MM.1S (cell line): ENCODE results near the gene ZNF675.

ENCODE experiments used
- DNase-seq: peaks from one replicate; pipeline ENCODE4 v3.0.0-alpha.2; 2015
- H2AFZ ChIP-seq: fragments of 300-600 bp; sonication (generic); 2 replicates; pipeline ENCODE4 v1.6.0; 2016; ENCODE audit warnings: antibody characterized with exemption, low read length
- H3F3A ChIP-seq: fragments of 300-600 bp; sonication (generic); 2 replicates; pipeline ENCODE4 v1.6.1; 2016; ENCODE audit warnings: mild to moderate bottlenecking, antibody characterized with exemption, low read length, moderate library complexity, mixed read lengths; ENCODE audit not compliant: insufficient read depth
- H3K27ac ChIP-seq: fragments of 300-600 bp; sonication (generic); 2 replicates; pipeline ENCODE4 v1.5.1; 2016; ENCODE audit warnings: mild to moderate bottlenecking, low read length
- H3K27me3 ChIP-seq: fragments of 300-600 bp; sonication (generic); replicated peaks from 2 replicates; pipeline ENCODE4 v1.6.0; 2016; ENCODE audit warnings: low read length; ENCODE audit not compliant: insufficient read depth
- H3K36me3 ChIP-seq: fragments of 300-600 bp; sonication (generic); replicated peaks from 2 replicates; pipeline ENCODE4 v1.6.1; 2016; ENCODE audit warnings: mild to moderate bottlenecking, low read length, mixed read lengths; ENCODE audit not compliant: insufficient read depth
- H3K4me1 ChIP-seq: fragments of 300-600 bp; sonication (generic); 2 replicates; pipeline ENCODE4 v1.6.1; 2016; ENCODE audit warnings: low read length, mixed read lengths
- H3K4me2 ChIP-seq: fragments of 300-600 bp; sonication (generic); 2 replicates; pipeline ENCODE4 v1.6.0; 2016; ENCODE audit warnings: low read depth, low read length
- H3K4me3 ChIP-seq: fragments of 300-600 bp; sonication (generic); 2 replicates; pipeline ENCODE4 v1.5.1; 2016; ENCODE audit warnings: low read length, mixed read lengths
- H3K79me2 ChIP-seq: fragments of 300-600 bp; sonication (generic); 2 replicates; pipeline ENCODE4 v1.6.1; 2016; ENCODE audit warnings: mixed run types, low read length, mixed read lengths
- H3K9ac ChIP-seq: fragments of 300-600 bp; sonication (generic); 2 replicates; pipeline ENCODE4 v1.6.1; 2016; ENCODE audit warnings: low read length, mixed read lengths
- H3K9me2 ChIP-seq: fragments of 300-600 bp; sonication (generic); replicated peaks from 2 replicates; pipeline ENCODE4 v1.6.1; 2016; ENCODE audit warnings: mild to moderate bottlenecking, low read length, mixed read lengths; ENCODE audit not compliant: insufficient read depth
- H3K9me3 ChIP-seq: fragments of 300-600 bp; sonication (generic); replicated peaks from 2 replicates; pipeline ENCODE4 v1.6.1; 2016; ENCODE audit warnings: mild to moderate bottlenecking, low read length, mixed read lengths; ENCODE audit not compliant: insufficient read depth
- H4K20me1 ChIP-seq: fragments of 300-600 bp; sonication (generic); 2 replicates; pipeline ENCODE4 v1.6.1; 2016; ENCODE audit warnings: mild to moderate bottlenecking, low read length, moderate library complexity, mixed read lengths; ENCODE audit not compliant: insufficient read depth
- EZH2 ChIP-seq: fragments of 300-600 bp; sonication (generic); optimal IDR thresholded peaks from 2 replicates; pipeline ENCODE3; 2017; ENCODE audit warnings: low read depth, mild to moderate bottlenecking, antibody characterized with exemption, low read length, mixed read lengths
- EZH2phosphoT487 ChIP-seq: fragments of 300-600 bp; sonication (generic); IDR thresholded peaks from 2 replicates; pipeline ENCODE4 v1.6.1; 2018; ENCODE audit warnings: antibody characterized with exemption, low read length
- TF ChIP-seq, protein P1 (sequence below): fragments of 300-600 bp; sonication (generic); IDR thresholded peaks from 2 replicates; pipeline ENCODE4 v1.5.1; 2016; ENCODE audit warnings: antibody characterized with exemption, low read length, mixed read lengths

Gene ZNF675

DNA sequence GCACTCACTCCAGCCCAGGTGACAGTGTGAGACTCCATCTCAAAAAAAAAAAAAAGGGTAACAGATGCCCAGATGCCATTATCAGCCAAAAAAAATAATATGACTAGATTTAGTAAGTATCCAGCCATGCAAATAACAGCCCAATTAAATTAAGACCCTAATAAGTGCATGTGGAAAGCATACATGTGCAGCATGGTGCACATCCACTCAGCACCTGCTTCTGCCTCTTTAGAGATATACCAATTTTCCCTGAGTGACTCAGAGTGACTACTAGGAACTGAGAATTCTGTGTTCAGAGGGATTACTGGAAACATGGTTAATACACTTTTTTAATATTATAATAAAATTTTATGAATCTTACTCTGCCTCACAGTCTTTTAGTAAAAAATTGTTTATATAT is 29.8 kb upstream of the ZNF675 start:
- no peaks in the 10 kb centered on the region for H3K4me1 ChIP-seq
- H3K27ac ChIP-seq: no peak overlapping the region
- H3K4me2 ChIP-seq: no peak overlapping the region
- no peak overlapping the region for H3K4me3 ChIP-seq
- H3K9me3 ChIP-seq: no peaks in the 10 kb centered on the region
- no peaks in the 10 kb centered on the region for H3K9me2 ChIP-seq
- no peak for DNase-seq
- no peaks in the 10 kb centered on the region for H3K79me2 ChIP-seq
- no peak overlapping the region for H2AFZ ChIP-seq
- no peak overlapping the region for H3K9ac ChIP-seq
- no peaks in the 10 kb centered on the region for H4K20me1 ChIP-seq
- H3F3A ChIP-seq: no peaks in the 10 kb centered on the region
- no peaks in the 10 kb centered on the region for H3K27me3 ChIP-seq
- no peaks in the 10 kb centered on the region for H3K36me3 ChIP-seq
- TF ChIP-seq, protein P1, sequence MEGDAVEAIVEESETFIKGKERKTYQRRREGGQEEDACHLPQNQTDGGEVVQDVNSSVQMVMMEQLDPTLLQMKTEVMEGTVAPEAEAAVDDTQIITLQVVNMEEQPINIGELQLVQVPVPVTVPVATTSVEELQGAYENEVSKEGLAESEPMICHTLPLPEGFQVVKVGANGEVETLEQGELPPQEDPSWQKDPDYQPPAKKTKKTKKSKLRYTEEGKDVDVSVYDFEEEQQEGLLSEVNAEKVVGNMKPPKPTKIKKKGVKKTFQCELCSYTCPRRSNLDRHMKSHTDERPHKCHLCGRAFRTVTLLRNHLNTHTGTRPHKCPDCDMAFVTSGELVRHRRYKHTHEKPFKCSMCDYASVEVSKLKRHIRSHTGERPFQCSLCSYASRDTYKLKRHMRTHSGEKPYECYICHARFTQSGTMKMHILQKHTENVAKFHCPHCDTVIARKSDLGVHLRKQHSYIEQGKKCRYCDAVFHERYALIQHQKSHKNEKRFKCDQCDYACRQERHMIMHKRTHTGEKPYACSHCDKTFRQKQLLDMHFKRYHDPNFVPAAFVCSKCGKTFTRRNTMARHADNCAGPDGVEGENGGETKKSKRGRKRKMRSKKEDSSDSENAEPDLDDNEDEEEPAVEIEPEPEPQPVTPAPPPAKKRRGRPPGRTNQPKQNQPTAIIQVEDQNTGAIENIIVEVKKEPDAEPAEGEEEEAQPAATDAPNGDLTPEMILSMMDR: no peak
- no peak for TF ChIP-seq EZH2phosphoT487
- TF ChIP-seq EZH2: no peak

DNA sequence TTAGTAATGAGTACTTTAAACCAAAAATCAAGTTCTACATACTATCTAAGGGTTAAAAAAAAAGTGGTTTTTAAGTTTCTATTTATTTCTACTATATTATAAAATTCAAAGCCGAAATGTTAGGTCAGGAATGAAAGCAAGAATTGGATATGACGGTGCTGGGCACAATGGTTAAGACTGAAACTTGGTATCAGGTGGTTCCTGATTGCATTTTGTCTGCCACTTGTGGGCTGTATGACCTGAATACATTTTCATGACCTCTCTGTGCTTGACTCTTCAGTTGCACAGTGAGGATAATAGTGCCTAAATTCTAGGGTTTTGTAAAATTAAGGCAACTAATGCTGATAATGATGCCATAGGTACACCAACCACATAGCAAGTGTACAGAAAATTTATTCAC is 22.3 kb upstream of the ZNF675 start:
- Histone ChIP-seq H3K9ac (no peak overlapping the region), H4K20me1 (no peaks in the 10 kb centered on the region), H3K79me2 (no peaks in the 10 kb centered on the region), H3K9me3 (no peaks in the 10 kb centered on the region), H3F3A (no peaks in the 10 kb centered on the region), H2AFZ (no peak overlapping the region), H3K4me3 (no peak overlapping the region), H3K9me2 (no peaks in the 10 kb centered on the region), H3K27ac (peak overlapping the region; percentile 27; the same call in 1 of the 2 replicates), H3K27me3 (no peaks in the 10 kb centered on the region), H3K36me3 (no peaks in the 10 kb centered on the region), H3K4me2 (no peak overlapping the region), H3K4me1 (no peaks in the 10 kb centered on the region)
- DNase-seq: peak; percentile 73
- TF ChIP-seq EZH2: no peak

DNA sequence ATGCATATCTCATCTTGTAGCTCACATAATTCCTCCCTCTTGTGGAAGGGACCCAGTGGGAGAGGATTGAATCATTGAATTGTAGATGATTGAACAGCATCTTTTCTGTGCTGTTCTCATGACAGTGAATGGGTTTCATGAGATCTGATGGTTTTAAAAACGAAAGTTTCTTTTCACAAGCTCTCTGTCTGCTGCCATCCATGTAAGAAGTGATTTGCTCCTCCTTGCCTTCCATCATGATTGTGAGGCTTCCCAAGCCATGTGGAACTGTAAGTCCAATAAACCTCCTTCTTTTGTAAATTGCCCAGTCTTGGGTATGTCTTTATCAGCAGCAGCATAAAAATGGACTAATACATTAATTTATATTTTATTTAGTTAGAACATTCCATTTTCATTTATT is 19.6 kb upstream of the ZNF675 start:
- Histone ChIP-seq H3K4me1 (no peaks in the 10 kb centered on the region), H2AFZ (no peak overlapping the region)
- TF ChIP-seq EZH2phosphoT487 (no peak), EZH2 (no peak)
- TF ChIP-seq, protein P1: no peak

DNA sequence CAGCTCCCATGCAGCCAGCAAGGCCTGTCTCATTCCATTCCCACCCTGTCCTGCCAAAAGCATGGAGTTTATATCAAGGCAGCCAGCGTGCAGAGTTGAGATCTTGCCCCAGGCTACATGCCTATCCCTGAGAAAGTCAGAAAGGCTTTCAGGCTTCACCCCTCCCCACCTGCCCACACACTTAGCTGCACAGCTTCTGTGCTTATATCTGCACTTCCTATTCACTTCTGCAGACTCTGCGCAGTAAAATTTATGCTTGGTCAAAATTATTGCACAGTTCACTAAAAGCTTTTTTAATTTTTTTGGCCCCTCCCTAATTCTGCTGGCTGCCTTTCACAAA is 12.5 kb upstream of the ZNF675 start:
- H3K4me2 ChIP-seq: peak overlapping the region; percentile 38; the same call in 1 of the 2 replicates
- H4K20me1 ChIP-seq: no peaks in the 10 kb centered on the region
- H3K36me3 ChIP-seq: no peaks in the 10 kb centered on the region
- no peaks in the 10 kb centered on the region for H3K9me2 ChIP-seq
- no peaks in the 10 kb centered on the region for H3K27me3 ChIP-seq
- 0 out of 2 replicates have a peak overlapping the region, but pooled peaks have one; percentile 14 for H2AFZ ChIP-seq
- no peaks in the 10 kb centered on the region for H3K9me3 ChIP-seq
- TF ChIP-seq, protein P1: no peak
- TF ChIP-seq EZH2 (no peak), EZH2phosphoT487 (no peak)
- H3K4me1 ChIP-seq: no peaks in the 10 kb centered on the region
- peak; percentile 44 for DNase-seq
- peaks cover 5% of the 10 kb centered on the region; the same call in 1 of the 2 replicates for H3F3A ChIP-seq
- H3K9ac ChIP-seq: peak overlapping the region; percentile 15; the same call in 1 of the 2 replicates
- H3K4me3 ChIP-seq: peak overlapping the region; percentile 1; the same call in 1 of the 2 replicates
- no peaks in the 10 kb centered on the region for H3K79me2 ChIP-seq
- peak overlapping the region; percentile 54; the same call in 1 of the 2 replicates for H3K27ac ChIP-seq

More for the DNA sequence above, 19.6 kb upstream of the ZNF675 start:
- no peak for DNase-seq
- no peak overlapping the region for H3K4me2 ChIP-seq
- H3K9ac ChIP-seq: no peak overlapping the region
- H4K20me1 ChIP-seq: no peaks in the 10 kb centered on the region
- H3K9me2 ChIP-seq: no peaks in the 10 kb centered on the region
- no peaks in the 10 kb centered on the region for H3K36me3 ChIP-seq
- H3K27me3 ChIP-seq: no peaks in the 10 kb centered on the region
- H3F3A ChIP-seq: no peaks in the 10 kb centered on the region
- no peak overlapping the region for H3K27ac ChIP-seq
- H3K4me3 ChIP-seq: no peak overlapping the region
- no peaks in the 10 kb centered on the region for H3K9me3 ChIP-seq
- no peaks in the 10 kb centered on the region for H3K79me2 ChIP-seq
